Activated naive CD4-positive, alpha-beta T cell (primary cell): ENCODE measurements around the gene APIP.

ENCODE experiments used
- DNase-seq, 4 experiments: peaks; one replicate each; lab custom pipeline; 2025; lab: John Stamatoyannopoulos, UW

The APIP gene

DNA sequence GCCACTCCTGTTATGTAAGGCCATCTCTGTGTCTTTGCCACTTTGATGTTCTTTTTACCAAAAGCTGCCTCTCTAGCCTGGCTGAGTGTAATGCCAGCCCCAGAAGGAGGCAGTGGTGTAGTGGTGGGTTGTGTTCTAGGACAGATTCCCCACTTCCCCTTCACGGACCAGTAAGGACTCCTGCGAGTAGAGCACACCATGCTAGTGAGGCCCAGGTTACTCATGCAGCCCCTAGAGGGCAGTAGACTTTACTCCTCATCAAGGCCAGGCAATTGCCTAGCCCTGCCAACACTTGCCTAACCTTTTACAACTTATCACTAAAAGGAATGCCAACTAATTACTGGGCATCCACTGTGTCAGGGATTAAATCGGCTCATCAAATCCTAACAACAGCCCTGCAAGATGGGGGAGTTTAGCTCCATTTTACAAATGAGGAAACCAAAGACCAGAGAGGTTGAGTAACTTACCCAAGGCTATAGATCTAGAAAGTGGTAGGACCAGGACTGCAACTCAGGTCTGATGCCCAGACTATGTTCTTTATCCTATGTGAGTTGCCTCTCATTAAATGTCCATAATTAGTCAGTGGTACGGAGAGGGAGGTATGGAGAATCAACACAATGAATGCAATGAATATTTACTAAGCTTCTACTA lies 75.3 kb downstream of the APIP start:
- no peak for DNase-seq

- no peak for DNase-seq
These were observed 76.2 kb downstream of the APIP start for GRCh38 chr11:34839969-34840368.

DNA sequence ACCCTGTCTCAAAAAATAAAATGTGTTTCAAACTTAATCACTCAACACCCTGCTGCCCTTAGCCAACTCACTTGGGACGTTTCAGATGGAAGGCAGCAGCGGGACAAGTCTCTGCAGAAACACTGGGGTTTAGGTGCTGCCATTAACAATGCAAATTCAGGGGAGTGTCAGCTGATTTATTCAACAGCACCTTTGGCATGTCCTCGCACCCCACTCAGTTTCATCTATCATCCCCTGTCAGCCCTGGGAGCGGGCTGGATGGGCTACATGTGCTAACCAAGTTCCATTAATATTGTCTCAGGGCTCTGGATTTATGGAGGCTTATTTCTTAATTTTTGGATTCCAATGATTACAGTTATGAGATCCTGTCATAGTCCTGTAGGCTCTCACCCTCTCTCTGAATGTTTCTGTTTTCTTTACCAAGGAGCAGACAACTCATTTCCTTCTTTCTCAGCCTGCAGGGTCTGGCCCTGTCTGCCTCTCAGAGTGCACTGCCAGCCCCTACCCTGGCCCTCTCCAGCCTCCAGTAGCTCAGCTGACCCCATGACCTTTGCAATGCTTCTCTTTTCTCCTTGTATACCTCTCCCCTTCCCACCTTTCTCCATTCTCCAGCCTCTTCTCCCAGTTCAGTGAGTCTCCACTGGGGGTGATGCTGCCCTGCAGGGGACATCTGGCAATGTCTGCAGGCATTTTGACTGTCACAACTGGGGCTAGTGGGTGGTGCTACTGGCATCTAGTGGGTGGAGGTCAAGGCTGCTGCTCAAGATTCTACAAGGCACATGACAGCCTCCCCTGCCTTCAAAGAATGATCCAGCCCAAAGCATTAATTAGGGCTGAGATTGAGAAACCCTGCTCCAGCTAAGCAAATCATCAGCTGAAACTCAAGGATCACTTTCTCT lies 79.0 kb downstream of the APIP start:
- DNase-seq: no peak

GRCh38 chr11:34833602-34834001 lies 82.6 kb downstream of the APIP start:
- DNase-seq: no peak
